Gastroesophageal sphincter (tissue), 4 donors: ENCODE results near the gene ANXA1. TPM values are rescaled to one million over a fixed set of nuclear protein-coding genes. Genes with fewer than 3 reads are reported as not detected.

Experiments
- ATAC-seq: fragments of 150-250 bp; one replicate; pipeline ENCODE4 v1.9.1; 2016; ENCODE audit warnings: mild to moderate bottlenecking, moderate library complexity
- H3K27ac ChIP-seq, 4 donors: fragments of 200-600 bp; sonication (generic) in 3 of 4; 1 replicate in 3 of 4; 2 replicates in 1 of 4; pipeline ENCODE4 v1.5.1; 2016 to 2019
- H3K27me3 ChIP-seq: fragments of 200-600 bp; sonication (generic); one replicate; pipeline ENCODE4 v1.5.1; 2019
- H3K36me3 ChIP-seq, 2 donors: fragments of 200-600 bp; sonication (generic); one replicate each; pipeline ENCODE4 v1.5.1; 2019; ENCODE audit warnings: control low read depth in 1 of 2
- H3K4me1 ChIP-seq, 3 donors: fragments of 200-600 bp; sonication (generic); 1 replicate in 2 of 3; 2 replicates in 1 of 3; pipeline ENCODE4 v1.5.1; 2016 to 2019; ENCODE audit warnings: control low read depth in 2 of 3
- H3K4me3 ChIP-seq, 2 donors: fragments of 200-600 bp; sonication (generic); one replicate each; pipeline ENCODE4 v1.5.1; 2019; ENCODE audit warnings: mild to moderate bottlenecking in 1 of 2, moderate library complexity in 1 of 2
- H3K9me3 ChIP-seq, 3 donors: fragments of 200-600 bp; sonication (generic); one replicate each; pipeline ENCODE4 v1.5.1; 2017 to 2019; ENCODE audit warnings: control low read depth in 2 of 3
- CTCF ChIP-seq, 4 experiments: fragments of 200-600 bp in 2 of 4; fragments of 450-650 bp in 2 of 4; sonication (generic) in 1 of 4; IDR thresholded peaks; one replicate each; pipeline ENCODE4 v1.5.1; 2017 to 2019; ENCODE audit warnings: antibody characterized with exemption in 4 of 4, mild to moderate bottlenecking in 2 of 4, moderate library complexity in 2 of 4
- EP300 ChIP-seq: sonication (generic); formaldehyde crosslinking; IDR thresholded peaks from one replicate; pipeline ENCODE4 v1.6.1; 2017; ENCODE audit warnings: antibody characterized with exemption, mild to moderate bottlenecking
- POLR2A ChIP-seq, 2 donors: fragments of 450-650 bp; IDR thresholded peaks; one replicate each; pipeline ENCODE4 v1.6.1; 2017; ENCODE audit warnings: antibody characterized with exemption in 2 of 2, mild to moderate bottlenecking in 2 of 2, moderate library complexity in 1 of 2
- POLR2AphosphoS5 ChIP-seq: sonication (generic); formaldehyde crosslinking; IDR thresholded peaks from one replicate; pipeline ENCODE4 v1.6.1; 2017; ENCODE audit warnings: antibody characterized with exemption
- WGBS, 2 donors: methylation state at CpG; one replicate each; pipeline ENCODE4 v1.1.5; 2018; ENCODE audit warnings: low coverage in 1 of 2; 5-methylcytosine and 5-hydroxymethylcytosine counted together
- total RNA-seq, 4 donors: library from RNA; depleted of rRNA; stranded (reverse); fragments of >200 nt; gene quantifications; one replicate each; pipeline ENCODE4 v1.1.0, GENCODE V29; 2016

Gene ANXA1
- total RNA-seq, 4 donors from 2014 or later: 228 to 763 (median 356) TPM

DNA sequence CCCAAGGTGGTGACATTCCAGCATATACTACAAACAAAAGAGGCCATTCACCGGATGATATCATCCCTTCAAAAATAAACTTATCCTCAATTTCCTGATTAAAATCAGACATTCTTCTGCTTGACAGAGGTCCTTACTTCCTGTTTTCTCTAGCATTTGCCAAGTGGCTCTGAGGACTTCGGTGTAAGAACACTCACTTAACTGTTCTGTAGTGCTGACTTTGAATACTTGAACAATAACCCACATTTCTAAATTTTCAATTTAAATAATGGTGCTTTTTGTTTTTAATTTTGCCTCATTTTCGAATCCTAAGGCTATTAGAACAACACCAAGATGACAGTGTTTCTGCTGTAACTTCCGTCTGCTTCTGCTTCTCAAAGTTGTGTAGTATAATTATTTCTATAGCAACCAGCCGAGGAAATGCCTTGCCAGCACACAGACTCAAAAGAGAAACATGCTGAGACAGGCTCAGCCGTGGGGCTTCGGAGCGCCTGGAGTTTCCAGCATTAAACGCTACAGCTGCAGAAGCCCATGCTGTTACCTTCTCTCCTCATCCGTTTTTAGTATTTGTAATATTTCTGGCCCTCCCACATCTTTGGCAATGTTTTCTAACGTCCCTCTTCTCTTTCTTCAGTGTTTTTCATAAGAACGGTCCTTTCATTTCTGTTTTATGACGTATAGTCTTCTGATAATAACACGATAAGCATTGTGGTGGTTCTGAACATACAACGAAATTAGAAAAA, 19.5 kb upstream of the ANXA1 start:
- 0 to 1% methylated on average over 14 to 15 of the region's 15 CpGs for WGBS, 2 donors
- Histone ChIP-seq H3K4me3 (peak overlapping the region; percentile 54 to 97), H3K4me1 (peaks cover 0 to 12% (median 2%) of the 10 kb centered on the region in 3 donors), H3K27me3 (no peaks in the 10 kb centered on the region), H3K36me3 (no peaks in the 10 kb centered on the region), H3K9me3 (no peaks in the 10 kb centered on the region), H3K27ac (peak overlapping the region; percentile 66 to 89 (median 78))
- TF ChIP-seq POLR2A (IDR thresholded peaks at IDR 0.05) (peak; percentile 21 to 36), POLR2AphosphoS5 (peak; percentile 61), EP300 (no peak), CTCF (IDR thresholded peaks at IDR 0.05) (no peak)
- ATAC-seq: peak; percentile 81

- no peaks in the 10 kb centered on the region for H3K36me3 ChIP-seq
- no peaks in the 10 kb centered on the region for H3K9me3 ChIP-seq
- peak overlapping the region; percentile 54 to 97 for H3K4me3 ChIP-seq
- H3K27ac ChIP-seq: peak overlapping the region in 3 of 4 donors; percentile 76 to 89 (median 79)
- ATAC-seq: no peak
- TF ChIP-seq POLR2A (IDR thresholded peaks at IDR 0.05) (no peak), EP300 (no peak), POLR2AphosphoS5 (no peak), CTCF (IDR thresholded peaks at IDR 0.05) (no peak)
- no peaks in the 10 kb centered on the region for H3K27me3 ChIP-seq
- peaks cover 0 to 12% (median 2%) of the 10 kb centered on the region in 3 donors for H3K4me1 ChIP-seq
- 47% methylated on average over 1 of the region's 3 CpGs for WGBS, 2 donors
Measured at GRCh38 chr9:73133022-73133651, 18.5 kb upstream of the ANXA1 start.

- ATAC-seq: peak; percentile 56
- TF ChIP-seq POLR2A (IDR thresholded peaks at IDR 0.05): no peak
- TF ChIP-seq POLR2AphosphoS5: no peak
- no peak for TF ChIP-seq CTCF (IDR thresholded peaks at IDR 0.05)
- Histone ChIP-seq H3K27ac (peak overlapping the region in 2 of 4 donors; percentile 25), H3K36me3 (no peaks in the 10 kb centered on the region), H3K9me3 (no peaks in the 10 kb centered on the region), H3K27me3 (no peaks in the 10 kb centered on the region), H3K4me1 (peaks cover 0 to 12% (median 2%) of the 10 kb centered on the region in 3 donors), H3K4me3 (no peak overlapping the region)
- WGBS, 2 donors: 40 to 71% methylated on average over 1 to 2 of the region's 2 CpGs
Measured at GRCh38 chr9:73133921-73134407, 17.7 kb upstream of the ANXA1 start.

GRCh38 chr9:73135394-73135793, 16.3 kb upstream of the ANXA1 start:
- Histone ChIP-seq H3K36me3 (no peaks in the 10 kb centered on the region), H3K4me3 (no peak overlapping the region), H3K4me1 (peaks cover 0 to 12% (median 2%) of the 10 kb centered on the region in 3 donors), H3K9me3 (no peaks in the 10 kb centered on the region), H3K27ac (no peak overlapping the region), H3K27me3 (no peaks in the 10 kb centered on the region)
- no peak for ATAC-seq
- TF ChIP-seq CTCF (IDR thresholded peaks at IDR 0.05) (no peak), EP300 (no peak), POLR2A (IDR thresholded peaks at IDR 0.05) (no peak), POLR2AphosphoS5 (no peak)
